HAP-1 (cell line): ENCODE data around the gene SMARCD3.

Source experiments
- DNase-seq, 2 experiments: peaks; one replicate each; pipeline ENCODE4 v3.0.0-alpha.2; 2016 to 2020; ENCODE audit warnings: low spot score in 2 of 2
- H3K27me3 ChIP-seq: fragments of 250-450 bp; sonication (Bioruptor Pico); 2 replicates; pipeline ENCODE4 v1.5.1; 2020; ENCODE audit warnings: low read depth, mild to moderate bottlenecking, moderate library complexity
- H3K36me3 ChIP-seq: fragments of 250-450 bp; sonication (Bioruptor Pico); replicated peaks from 2 replicates; pipeline ENCODE4 v1.5.1; 2020; ENCODE audit warnings: mild to moderate bottlenecking
- H3K4me1 ChIP-seq: fragments of 250-450 bp; sonication (Bioruptor Pico); 2 replicates; pipeline ENCODE4 v1.5.1; 2020; ENCODE audit warnings: mild to moderate bottlenecking
- H3K4me3 ChIP-seq: fragments of 250-450 bp; sonication (Bioruptor Pico); 2 replicates; pipeline ENCODE4 v1.5.1; 2020; ENCODE audit warnings: mild to moderate bottlenecking, moderate library complexity
- H3K9me3 ChIP-seq: fragments of 250-450 bp; sonication (Bioruptor Pico); 2 replicates; pipeline ENCODE4 v1.5.1; 2020; ENCODE audit warnings: mild to moderate bottlenecking, moderate library complexity
- in situ Hi-C: fragments of 300-500 bp; cut with MboI; formaldehyde crosslinking; loops from 3 replicates; pipeline ENCODE4 v1.14.3; 2020; ENCODE audit warnings: low sequenced_read_pairs, inconsistent platforms, mixed read lengths

SMARCD3 gene

DNA sequence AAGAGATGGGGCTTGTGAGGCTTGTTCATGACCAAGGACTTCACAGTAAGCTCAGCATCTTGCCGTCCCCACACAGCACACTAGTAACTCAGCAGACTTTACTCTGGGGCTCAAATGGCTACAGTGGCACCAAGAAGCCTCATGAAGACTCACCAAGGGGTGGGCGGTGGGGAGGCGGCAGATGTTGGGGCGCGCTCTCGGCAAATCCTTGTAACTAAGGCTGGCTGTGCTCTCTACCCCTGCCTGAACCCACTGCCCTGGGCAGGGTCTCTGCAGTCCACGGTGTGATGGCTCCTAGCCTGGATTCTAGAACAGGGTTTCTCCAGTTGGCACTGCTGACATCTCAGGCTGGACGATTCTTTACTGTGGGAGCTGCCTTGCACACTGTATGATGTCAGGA is 12.4 kb upstream of the SMARCD3 start:
- Histone ChIP-seq H3K9me3 (no peaks in the 10 kb centered on the region), H3K27me3 (peaks cover 30% of the 10 kb centered on the region), H3K4me3 (no peak overlapping the region), H3K4me1 (no peaks in the 10 kb centered on the region), H3K36me3 (no peaks in the 10 kb centered on the region)
- no peak for DNase-seq
- in situ Hi-C loops: no loop called here

DNA sequence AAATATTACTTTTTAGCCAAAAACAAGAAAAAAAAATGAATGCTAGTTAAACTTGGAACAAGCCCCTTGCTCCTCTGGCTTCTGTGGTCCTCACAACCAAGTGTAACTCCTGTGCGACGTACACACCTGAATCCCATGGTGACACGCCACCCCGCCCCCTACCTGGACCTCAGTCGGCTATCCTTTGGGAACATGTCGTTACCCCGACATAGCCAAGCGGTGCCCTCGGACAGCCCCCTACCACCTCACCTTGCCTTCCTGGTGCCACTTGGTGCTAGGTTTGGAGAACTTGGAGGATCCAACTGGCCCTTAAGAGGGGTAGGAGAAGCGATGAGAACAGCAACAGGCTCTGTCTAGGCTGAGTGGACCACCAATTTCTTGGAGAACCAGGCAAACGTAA is 12.0 kb upstream of the SMARCD3 start:
- no peaks in the 10 kb centered on the region for H3K36me3 ChIP-seq
- in situ Hi-C loops: no loop called here
- H3K4me3 ChIP-seq: no peak overlapping the region
- DNase-seq: no peak
- no peaks in the 10 kb centered on the region for H3K9me3 ChIP-seq
- H3K27me3 ChIP-seq: peaks cover 30% of the 10 kb centered on the region
- H3K4me1 ChIP-seq: no peaks in the 10 kb centered on the region

DNA sequence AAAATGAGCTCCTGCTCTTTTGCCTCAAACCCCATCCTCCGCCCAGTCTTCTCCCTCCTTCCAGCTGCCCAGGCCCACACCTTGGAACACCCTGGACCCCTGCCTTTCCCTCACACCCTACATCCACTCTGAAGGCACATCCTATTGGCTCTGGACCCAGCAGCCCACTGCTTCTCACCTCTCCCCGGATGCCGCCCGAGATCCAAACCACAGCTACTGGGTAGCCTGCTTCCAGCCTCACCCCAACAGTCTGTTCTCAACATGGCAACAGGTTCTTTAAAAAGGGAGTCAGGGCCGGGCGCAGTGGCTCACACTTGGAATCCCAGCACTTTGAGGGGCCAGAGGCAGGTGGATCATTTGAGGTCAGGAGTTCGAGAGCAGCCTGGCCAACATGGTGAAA is 9.5 kb upstream of the SMARCD3 start:
- in situ Hi-C loops: no loop called here
- H3K36me3 ChIP-seq: no peaks in the 10 kb centered on the region
- peaks cover 28% of the 10 kb centered on the region for H3K27me3 ChIP-seq
- no peaks in the 10 kb centered on the region; the same call in 1 of the 2 replicates for H3K4me1 ChIP-seq
- no peak overlapping the region for H3K4me3 ChIP-seq
- no peaks in the 10 kb centered on the region for H3K9me3 ChIP-seq
- no peak for DNase-seq

DNA sequence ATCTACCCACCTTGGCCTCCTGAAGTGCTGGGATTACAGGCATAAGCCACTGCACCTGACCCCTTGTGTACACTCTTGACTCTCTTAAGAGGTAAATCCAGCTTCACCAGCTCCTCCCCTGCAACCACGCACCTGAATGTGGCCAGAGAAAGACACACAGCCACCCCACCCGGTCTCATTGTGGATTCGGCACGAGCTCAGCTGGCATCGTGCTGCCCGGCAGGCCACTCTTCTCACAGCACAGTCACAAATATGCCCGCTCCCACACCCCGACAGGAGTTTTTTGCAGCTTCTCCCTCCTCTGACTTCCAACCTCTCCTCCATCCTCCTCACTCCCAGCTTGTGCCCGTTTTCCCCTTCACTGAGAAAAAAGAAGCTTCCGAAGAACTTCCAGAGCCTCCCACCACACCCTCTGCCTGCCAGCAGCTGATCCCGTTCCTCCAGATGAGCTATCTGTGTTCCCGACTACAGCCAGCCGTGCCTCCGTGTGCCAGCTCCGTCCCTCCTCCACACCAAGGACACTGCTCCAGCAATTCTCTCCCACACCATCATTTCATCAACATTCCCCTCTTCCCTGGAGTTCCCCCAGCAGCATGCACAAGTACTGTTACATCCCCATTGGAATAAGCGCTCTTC is 8.0 kb upstream of the SMARCD3 start:
- peaks cover 10% of the 10 kb centered on the region for H3K4me1 ChIP-seq
- no peaks in the 10 kb centered on the region for H3K36me3 ChIP-seq
- DNase-seq: no peak
- H3K4me3 ChIP-seq: no peak overlapping the region
- peaks cover 28% of the 10 kb centered on the region for H3K27me3 ChIP-seq
- in situ Hi-C loops: no loop called here
- H3K9me3 ChIP-seq: no peaks in the 10 kb centered on the region; the same call in 1 of the 2 replicates

DNA sequence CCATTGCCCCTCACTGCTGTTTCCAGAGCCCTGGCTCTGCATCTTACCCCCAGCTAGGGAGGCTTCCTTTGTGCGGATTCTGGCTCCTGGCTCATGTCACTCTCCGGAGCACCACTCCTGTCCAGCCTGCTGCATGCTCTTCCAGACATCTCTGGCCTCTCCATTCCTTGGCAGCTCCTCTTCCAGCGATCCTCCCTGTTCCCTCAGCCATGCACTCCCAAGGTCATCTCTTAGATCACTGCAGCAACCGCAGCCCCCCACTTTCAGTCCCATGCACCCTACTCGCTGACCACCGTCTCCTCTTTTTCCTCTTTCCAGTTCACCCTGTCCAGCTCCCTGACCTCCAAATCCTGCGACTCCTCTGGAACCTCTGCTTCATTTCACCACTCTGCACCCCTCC is 6.9 kb upstream of the SMARCD3 start:
- Histone ChIP-seq H3K4me1 (peaks cover 17% of the 10 kb centered on the region), H3K27me3 (peaks cover 20% of the 10 kb centered on the region), H3K36me3 (no peaks in the 10 kb centered on the region), H3K4me3 (no peak overlapping the region), H3K9me3 (no peaks in the 10 kb centered on the region; the same call in 1 of the 2 replicates)
- in situ Hi-C loops: no loop called here
- no peak for DNase-seq

DNA sequence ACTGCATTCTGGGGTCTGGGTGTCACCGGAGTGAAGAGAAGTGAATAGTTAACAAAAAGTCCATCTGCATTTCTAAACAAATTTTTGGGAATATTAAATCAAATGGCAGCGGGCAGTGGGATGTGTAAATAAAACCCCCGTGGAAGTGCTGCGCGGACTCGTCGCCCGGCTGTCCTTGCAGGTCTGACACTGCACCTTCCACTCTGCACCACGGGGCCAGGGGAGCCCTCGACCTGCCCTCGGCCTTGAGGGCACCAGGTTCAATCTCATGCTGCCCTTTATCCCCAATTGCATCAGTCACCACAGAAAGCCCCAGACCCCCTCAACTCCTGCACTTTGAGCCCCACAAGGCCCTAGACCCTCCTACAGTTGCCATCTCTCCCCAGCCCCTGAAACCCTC is 6.4 kb upstream of the SMARCD3 start:
- no peak for DNase-seq
- Histone ChIP-seq H3K9me3 (no peaks in the 10 kb centered on the region; the same call in 1 of the 2 replicates), H3K27me3 (peaks cover 19% of the 10 kb centered on the region), H3K4me3 (no peak overlapping the region), H3K36me3 (no peaks in the 10 kb centered on the region), H3K4me1 (peaks cover 20% of the 10 kb centered on the region)
- in situ Hi-C loops: no loop called here

DNA sequence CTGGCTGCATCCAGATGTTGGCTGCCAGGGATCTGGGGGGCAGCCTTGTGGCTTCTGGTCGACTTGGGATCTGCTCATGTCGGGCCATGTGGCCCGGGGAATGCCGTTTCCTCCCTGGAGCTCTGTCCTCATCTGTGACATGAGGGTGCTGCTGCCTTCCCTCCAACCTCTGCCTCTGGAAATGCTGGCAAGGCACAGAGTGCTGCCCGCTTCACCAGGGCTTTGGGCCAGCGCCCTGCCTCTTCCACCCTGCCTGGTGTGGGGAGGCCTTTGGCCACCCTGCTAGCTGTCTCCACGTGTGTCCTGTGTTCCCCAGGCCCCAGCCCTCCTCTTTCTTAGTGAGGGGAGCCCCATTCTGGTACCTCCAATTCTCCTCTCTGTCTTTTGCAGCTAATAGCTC is 5.8 kb upstream of the SMARCD3 start:
- H3K9me3 ChIP-seq: no peaks in the 10 kb centered on the region; the same call in 1 of the 2 replicates
- peaks cover 19% of the 10 kb centered on the region for H3K27me3 ChIP-seq
- H3K36me3 ChIP-seq: no peaks in the 10 kb centered on the region
- in situ Hi-C loops: no loop called here
- H3K4me1 ChIP-seq: peaks cover 24% of the 10 kb centered on the region
- no peak for DNase-seq
- no peak overlapping the region for H3K4me3 ChIP-seq

DNA sequence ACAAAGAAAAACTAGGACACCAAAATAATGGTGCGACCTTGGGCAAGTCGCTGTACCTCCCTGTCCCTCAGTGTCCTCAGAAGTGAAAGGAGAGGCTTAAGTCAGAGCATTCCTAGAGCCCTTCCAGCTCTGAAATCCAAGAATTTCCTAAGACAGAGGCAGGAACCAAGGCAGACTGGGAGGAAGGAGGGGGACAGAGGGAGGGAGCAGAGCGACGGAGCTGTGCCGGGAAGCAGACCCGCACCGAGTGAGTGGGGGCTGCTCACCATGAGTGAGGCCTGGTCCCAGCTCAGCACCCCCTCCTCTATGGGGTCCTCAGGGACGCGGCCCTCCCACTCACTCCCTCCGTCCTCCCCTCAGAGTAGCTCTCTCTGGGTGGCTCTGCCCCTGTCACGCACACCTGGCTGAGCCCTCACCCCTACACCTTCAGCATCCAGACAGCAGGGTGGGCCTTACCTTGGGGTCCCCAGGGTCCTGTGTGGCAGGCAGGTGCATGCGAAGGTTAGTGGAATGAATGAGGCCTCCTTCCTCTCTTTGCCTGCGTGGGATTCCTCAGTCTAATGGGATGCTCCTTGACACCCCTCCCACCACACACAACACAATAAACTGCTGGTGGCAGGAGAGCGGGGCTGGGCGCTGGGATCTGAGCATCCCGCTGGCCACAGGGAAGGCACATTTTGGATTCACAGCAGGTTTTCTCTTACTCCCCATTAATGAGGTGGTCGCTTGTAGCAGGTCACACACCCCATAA is 4.6 kb upstream of the SMARCD3 start:
- Histone ChIP-seq H3K27me3 (peaks cover 15% of the 10 kb centered on the region), H3K4me3 (no peak overlapping the region)
- in situ Hi-C loops: no loop called here

DNA sequence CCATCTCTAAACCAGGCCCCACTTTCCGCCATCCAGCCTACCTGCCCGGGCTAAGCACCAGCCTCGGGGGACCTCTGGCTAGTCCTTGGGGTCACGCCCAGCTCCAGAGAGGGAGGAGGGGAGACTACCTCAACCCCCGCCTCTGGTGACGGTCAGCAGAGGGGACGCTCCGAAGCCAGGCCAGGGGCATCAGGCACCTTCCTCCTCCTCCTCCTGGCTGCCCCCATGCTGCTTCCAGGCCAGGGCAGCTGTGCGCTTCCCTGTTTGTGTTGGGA is 4.0 kb upstream of the SMARCD3 start:
- peaks cover 13% of the 10 kb centered on the region for H3K27me3 ChIP-seq
- H3K36me3 ChIP-seq: no peaks in the 10 kb centered on the region
- H3K4me1 ChIP-seq: peaks cover 32% of the 10 kb centered on the region
- in situ Hi-C loops: no loop called here
- H3K4me3 ChIP-seq: peak overlapping the region; percentile 43
- no peaks in the 10 kb centered on the region; the same call in 1 of the 2 replicates for H3K9me3 ChIP-seq
- DNase-seq: no peak

More for the DNA sequence above, 4.6 kb upstream of the SMARCD3 start:
- DNase-seq: no peak
- Histone ChIP-seq H3K4me1 (peaks cover 29% of the 10 kb centered on the region), H3K9me3 (no peaks in the 10 kb centered on the region; the same call in 1 of the 2 replicates), H3K36me3 (no peaks in the 10 kb centered on the region)

DNA sequence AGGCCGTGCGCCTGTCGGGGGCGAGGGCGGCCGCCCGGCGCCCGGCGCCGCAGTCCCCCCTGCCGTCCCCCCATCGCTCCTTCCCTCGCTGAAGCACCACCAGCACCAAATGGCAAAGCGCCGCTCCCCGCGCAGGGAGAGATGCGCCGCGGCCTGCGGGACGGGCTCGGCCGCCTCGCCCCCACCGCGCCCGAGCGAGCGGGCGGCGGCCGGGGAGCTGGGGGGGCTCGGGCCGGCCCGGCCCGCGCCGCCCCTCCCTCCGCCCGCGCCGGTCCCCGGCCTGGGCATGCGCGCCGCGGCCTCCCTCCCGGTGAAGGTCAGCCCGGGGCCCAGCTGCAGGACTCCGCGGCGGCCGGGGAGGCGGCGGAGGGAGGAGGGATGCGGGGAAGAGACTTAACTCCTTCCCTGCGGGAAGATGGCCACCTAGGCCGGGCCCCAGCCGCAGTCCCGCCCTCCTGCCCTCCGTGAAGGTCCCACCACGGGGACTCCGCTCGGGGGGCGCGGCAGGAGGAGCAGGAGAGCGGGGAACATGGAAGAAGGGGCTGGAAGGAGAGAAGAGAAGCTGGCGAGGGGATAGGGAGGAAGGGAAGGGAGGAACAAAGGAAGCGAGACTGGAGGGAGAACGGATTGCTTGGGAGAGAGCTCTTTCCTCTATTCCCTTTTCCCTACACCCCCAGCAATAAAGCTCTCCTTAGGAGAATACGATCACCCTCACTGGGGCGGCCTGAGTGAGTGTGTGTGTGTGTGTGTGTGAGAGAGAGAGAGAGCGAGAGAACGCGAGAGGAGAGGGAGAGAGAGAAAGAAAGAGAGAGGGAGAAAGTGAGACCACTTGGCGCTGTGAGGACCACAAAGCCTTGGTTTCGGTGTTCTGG is 3.4 kb upstream of the SMARCD3 start:
- Histone ChIP-seq H3K36me3 (no peaks in the 10 kb centered on the region), H3K27me3 (peaks cover 7% of the 10 kb centered on the region), H3K4me1 (peaks cover 38% of the 10 kb centered on the region), H3K4me3 (peak overlapping the region; percentile 43), H3K9me3 (no peaks in the 10 kb centered on the region; the same call in 1 of the 2 replicates)
- peak; percentile 47 to 78 for DNase-seq
- in situ Hi-C loops: no loop called here

DNA sequence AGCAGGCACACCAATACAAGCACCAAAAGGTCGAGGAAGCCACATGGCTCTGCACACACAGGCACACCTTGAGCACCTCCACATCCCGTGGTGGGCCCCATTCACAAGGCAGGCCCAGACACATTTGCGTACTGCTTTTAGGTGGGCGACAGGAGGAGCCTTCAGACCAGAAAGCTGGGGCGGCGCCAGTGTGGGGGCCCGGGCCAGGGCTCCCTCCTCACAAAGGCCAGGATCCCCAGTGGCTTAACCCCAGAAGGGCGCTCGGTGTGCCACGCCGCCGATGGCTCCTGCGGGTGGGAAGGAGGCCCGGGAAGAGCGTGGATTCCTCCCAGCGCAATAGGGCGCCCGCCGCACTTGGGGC is 2.8 kb upstream of the SMARCD3 start:
- in situ Hi-C loops: no loop called here
- Histone ChIP-seq H3K9me3 (no peaks in the 10 kb centered on the region; the same call in 1 of the 2 replicates), H3K4me1 (peaks cover 42% of the 10 kb centered on the region), H3K36me3 (no peaks in the 10 kb centered on the region), H3K4me3 (peak overlapping the region; percentile 23), H3K27me3 (peaks cover 1% of the 10 kb centered on the region)
- peak in 1 of 2 experiments; percentile 17 for DNase-seq

DNA sequence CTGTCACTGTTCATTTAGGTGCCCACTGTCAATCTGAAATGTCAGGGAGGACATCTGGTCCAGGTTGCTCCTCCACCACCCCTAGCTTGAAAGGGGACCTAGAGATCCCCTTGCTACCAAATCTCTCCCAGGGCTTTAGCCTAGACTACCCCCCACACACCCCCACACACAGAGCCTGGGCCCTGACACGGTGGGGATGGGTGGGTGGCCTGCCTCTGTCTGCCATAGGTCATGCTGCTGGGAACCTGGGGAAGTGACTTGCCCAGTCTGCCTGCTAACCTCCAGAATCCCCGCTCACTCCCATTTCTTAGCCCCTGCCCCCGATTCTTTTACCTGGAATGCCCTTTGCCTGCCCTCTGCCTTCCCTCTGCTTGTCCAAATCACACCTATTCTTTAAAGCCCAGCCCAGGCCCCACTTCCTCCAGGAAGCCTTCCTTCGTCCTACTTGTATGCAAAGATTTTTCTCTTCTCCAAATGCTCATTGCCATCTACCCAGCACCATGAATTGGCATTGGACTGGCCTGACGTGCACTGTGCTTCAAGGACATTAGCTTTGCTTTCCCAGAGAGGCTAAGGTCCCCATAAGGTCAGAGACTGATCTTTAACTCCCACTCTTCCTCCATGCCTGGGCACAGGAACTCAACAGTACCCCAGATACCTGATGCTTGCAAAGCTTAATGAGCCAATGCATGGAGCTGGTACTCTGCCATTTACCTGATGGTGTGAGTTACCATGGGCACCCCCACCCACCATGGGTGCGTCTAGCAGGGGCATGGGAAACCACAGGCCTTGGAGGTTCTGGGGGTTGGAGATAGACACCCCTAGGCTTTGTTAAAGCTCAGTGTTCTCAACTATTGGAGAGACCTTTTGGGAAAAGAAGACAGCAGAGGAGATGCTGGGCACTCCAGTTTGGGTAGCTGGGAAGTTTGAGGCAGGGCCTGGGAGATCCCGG is 2.0 kb upstream of the SMARCD3 start:
- Histone ChIP-seq H3K9me3 (no peaks in the 10 kb centered on the region; the same call in 1 of the 2 replicates), H3K36me3 (no peaks in the 10 kb centered on the region), H3K4me1 (peaks cover 42% of the 10 kb centered on the region), H3K27me3 (no peaks in the 10 kb centered on the region), H3K4me3 (no peak overlapping the region)
- no peak for DNase-seq
- in situ Hi-C loops: no loop called here

DNA sequence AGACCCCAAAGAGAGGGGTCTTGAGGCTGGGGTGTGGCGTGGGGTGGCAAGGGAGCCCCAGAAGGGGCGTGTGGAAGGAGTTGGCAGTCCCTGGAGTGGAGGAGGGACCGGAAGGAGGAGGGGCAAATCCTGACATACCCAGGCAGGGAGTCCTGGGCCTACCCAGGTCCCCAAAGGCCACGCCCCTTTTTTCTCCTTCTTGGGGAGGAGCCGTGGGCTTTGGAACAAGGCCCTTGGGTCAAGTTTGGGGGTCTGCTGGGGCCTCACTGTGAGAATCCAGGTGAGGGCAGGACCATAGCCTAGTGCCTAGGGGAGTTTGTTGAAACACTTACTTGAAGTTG is 1.2 kb upstream of the SMARCD3 start:
- Histone ChIP-seq H3K4me1 (peaks cover 49% of the 10 kb centered on the region), H3K4me3 (no peak overlapping the region), H3K9me3 (no peaks in the 10 kb centered on the region; the same call in 1 of the 2 replicates), H3K27me3 (no peaks in the 10 kb centered on the region), H3K36me3 (no peaks in the 10 kb centered on the region)
- DNase-seq: peak; percentile 49 to 83
- in situ Hi-C loops: no loop called here
